Right lobe of liver (tissue), 6 donors: ENCODE results near the gene DHX57. TPM values are rescaled to one million over a fixed set of nuclear protein-coding genes. Genes with fewer than 3 reads are reported as not detected.
"Not testable (repeated sequence)": the region's sequence is repeated elsewhere in the genome, so short reads cannot be mapped to it uniquely, and the experiment has no call there.

Source experiments
- ATAC-seq, 4 donors: fragments of 200-7000 bp; cut with Tn5 transposase; one replicate each; pipeline ENCODE4 v1.9.1; 2020; ENCODE audit warnings: mild to moderate bottlenecking in 4 of 4, moderate library complexity in 4 of 4
- DNase-seq, 3 donors: peaks; one replicate each; pipeline ENCODE4 v3.0.0-alpha.2; 2020
- H3K27ac ChIP-seq, 3 donors: fragments of 200-600 bp; one replicate each; pipeline ENCODE4 v1.8.0; 2022
- H3K27me3 ChIP-seq, 2 donors: fragments of 200-600 bp; one replicate each; pipeline ENCODE4 v1.8.0; 2022
- H3K36me3 ChIP-seq, 4 donors: fragments of 200-600 bp; sonication (generic) in 1 of 4; one replicate each; pipeline versions ENCODE4 v1.5.1 to v1.8.0; 2017 to 2022; ENCODE audit warnings: control low read depth in 1 of 4
- H3K4me1 ChIP-seq, 4 donors: fragments of 200-600 bp; sonication (generic) in 1 of 4; one replicate each; pipeline versions ENCODE4 v1.5.1 to v1.8.0; 2017 to 2022; ENCODE audit warnings: control low read depth in 1 of 4
- H3K4me3 ChIP-seq, 3 donors: fragments of 200-600 bp; one replicate each; pipeline ENCODE4 v1.8.0; 2022
- H3K9me3 ChIP-seq, 4 donors: fragments of 200-600 bp; sonication (generic) in 1 of 4; one replicate each; pipeline versions ENCODE4 v1.5.1 to v1.8.0; 2017 to 2022; ENCODE audit warnings: control low read depth in 1 of 4
- POLR2A ChIP-seq: fragments of 450-650 bp; IDR thresholded peaks from one replicate; pipeline ENCODE4 v1.6.1; 2017; ENCODE audit warnings: antibody characterized with exemption, mild to moderate bottlenecking
- WGBS: methylation state at CpG from one replicate; pipeline ENCODE4 v1.1.6; 2018; ENCODE audit warnings: low coverage, low lambda C conversion rate; ENCODE audit not compliant: insufficient coverage; ENCODE audit errors: missing lambda C conversion rate; 5-methylcytosine and 5-hydroxymethylcytosine counted together
- intact Hi-C, 2 donors: fragments of 100-400 bp; cut with DNase I; formaldehyde crosslinking; loops; one replicate each; pipeline versions ENCODE4 v1.11.2 to v1.14.1; 2022
- total RNA-seq, 6 experiments: library from RNA; depleted of rRNA in 2 of 6; stranded (reverse); fragments of >200 nt in 2 of 6; fragmentation: NEBNext Ultra II Directional in 3 of 6; extraction: Animal tissue kit (Norgen Biotek cat#: 25700) in 3 of 6; gene quantifications; one replicate each; pipeline versions ENCODE4 v1.1.0 to v1.2.4, GENCODE V29; 2016 to 2023
- TF ChIP-seq, protein P1 (sequence below), 4 donors: fragments of 200-600 bp in 3 of 4; fragments of 450-650 bp in 1 of 4; IDR thresholded peaks; one replicate each; pipeline versions ENCODE4 v1.5.1 to v1.8.0; 2016 to 2022; ENCODE audit warnings: antibody characterized with exemption in 4 of 4, mild to moderate bottlenecking in 2 of 4
- donor health status: DM: no; HTN: yes; CAD: no.
- donor health status: DM: no; HTN: no; CAD: no.
- donor health status: DM: no; HTN: no; CAD: no.
- donor health status: DM: no; HTN: yes; CAD: no.
- donor health status: DM: no; HTN: yes; CAD: no.

Gene DHX57
- total RNA-seq, 6 experiments from 2014 or later, result 4.4 to 6.4 (median 4.9) TPM

DNA sequence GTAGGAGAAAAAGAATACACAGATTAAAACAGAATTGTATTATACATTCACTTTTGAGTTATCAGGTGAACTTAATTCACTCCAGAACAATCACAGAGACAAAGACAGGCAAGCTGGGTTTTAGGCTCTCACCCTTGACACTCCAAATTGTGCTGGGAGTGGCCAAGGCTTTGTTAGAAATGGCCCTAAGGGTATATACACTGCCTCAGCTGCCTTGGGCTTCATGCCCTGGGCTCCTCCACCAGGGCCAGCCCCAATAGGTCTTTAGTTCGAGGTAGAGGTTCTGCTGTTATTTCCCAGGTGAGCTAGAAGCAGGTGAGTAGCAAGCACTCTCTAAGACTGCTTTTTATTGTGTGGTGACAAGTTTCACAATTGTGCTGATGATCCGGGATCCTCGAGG is 77.8 kb downstream of the DHX57 start:
- Histone ChIP-seq H3K4me3 (no peak overlapping the region), H3K27ac (peak overlapping the region in 2 of 3 donors; percentile 58 to 66), H3K27me3 (no peaks in the 10 kb centered on the region), H3K4me1 (peaks cover 0 to 29% (median 11%) of the 10 kb centered on the region in 4 donors), H3K36me3 (no peaks in the 10 kb centered on the region), H3K9me3 (no peaks in the 10 kb centered on the region)
- intact Hi-C loops, result no loop called here
- ATAC-seq, result peak in 3 of 4 donors; percentile 10 to 31 (median 12)
- 38% methylated on average over 3 of the region's 3 CpGs for WGBS
- TF ChIP-seq POLR2A, result no peak
- TF ChIP-seq, protein P1, sequence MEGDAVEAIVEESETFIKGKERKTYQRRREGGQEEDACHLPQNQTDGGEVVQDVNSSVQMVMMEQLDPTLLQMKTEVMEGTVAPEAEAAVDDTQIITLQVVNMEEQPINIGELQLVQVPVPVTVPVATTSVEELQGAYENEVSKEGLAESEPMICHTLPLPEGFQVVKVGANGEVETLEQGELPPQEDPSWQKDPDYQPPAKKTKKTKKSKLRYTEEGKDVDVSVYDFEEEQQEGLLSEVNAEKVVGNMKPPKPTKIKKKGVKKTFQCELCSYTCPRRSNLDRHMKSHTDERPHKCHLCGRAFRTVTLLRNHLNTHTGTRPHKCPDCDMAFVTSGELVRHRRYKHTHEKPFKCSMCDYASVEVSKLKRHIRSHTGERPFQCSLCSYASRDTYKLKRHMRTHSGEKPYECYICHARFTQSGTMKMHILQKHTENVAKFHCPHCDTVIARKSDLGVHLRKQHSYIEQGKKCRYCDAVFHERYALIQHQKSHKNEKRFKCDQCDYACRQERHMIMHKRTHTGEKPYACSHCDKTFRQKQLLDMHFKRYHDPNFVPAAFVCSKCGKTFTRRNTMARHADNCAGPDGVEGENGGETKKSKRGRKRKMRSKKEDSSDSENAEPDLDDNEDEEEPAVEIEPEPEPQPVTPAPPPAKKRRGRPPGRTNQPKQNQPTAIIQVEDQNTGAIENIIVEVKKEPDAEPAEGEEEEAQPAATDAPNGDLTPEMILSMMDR (IDR thresholded peaks at IDR 0.05), result no peak
- DNase-seq, result no peak

DNA sequence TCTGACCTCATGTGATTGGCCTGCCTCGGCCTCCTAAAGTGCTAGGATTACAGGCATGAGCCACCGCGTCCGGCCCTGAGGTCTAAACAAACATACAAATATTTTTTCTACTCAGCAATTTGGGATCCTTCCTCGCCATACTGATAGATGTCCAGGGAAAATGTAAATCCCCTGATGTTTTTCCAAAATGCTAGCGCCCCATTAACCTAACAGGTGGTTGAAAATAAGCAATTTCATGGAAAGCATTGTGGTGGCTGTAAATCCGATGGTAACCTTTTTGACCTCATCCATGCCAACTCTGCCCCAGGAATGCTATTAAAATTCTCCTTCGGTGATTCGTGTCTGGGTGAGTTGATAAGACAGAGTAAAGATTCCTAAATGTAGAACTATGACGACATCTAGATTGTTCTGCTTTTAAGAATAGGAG is 78.5 kb downstream of the DHX57 start:
- Histone ChIP-seq H3K27me3 (no peaks in the 10 kb centered on the region), H3K4me3 (no peak overlapping the region), H3K9me3 (no peaks in the 10 kb centered on the region), H3K4me1 (peaks cover 0 to 30% (median 12%) of the 10 kb centered on the region in 4 donors), H3K27ac (peak overlapping the region in 1 of 3 donors; percentile 66), H3K36me3 (no peaks in the 10 kb centered on the region)
- ATAC-seq (no peak), DNase-seq (no peak)
- TF ChIP-seq, protein P1 (IDR thresholded peaks at IDR 0.05), result no peak
- no peak for TF ChIP-seq POLR2A
- WGBS, result 67% methylated on average over 10 of the region's 10 CpGs
- intact Hi-C loops, result no loop called here

DNA sequence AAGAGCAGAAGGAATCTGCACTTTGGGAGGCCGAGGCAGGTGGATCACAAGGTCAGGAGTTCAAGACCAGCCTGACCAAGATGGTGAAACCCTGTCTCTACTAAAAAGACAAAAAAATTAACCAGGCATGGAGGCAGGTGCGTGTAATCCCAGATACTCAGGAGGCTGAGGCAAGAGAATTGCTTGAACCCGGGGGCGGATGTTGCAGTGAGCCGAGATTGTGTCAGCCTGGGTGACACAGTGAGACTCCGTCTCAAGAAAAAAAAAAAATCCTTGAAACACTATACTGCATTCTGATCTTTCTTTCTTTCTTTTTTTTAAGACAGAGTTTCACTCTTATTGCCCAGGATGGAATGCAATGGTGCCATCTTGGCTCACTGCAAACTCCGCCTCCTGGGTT is 80.7 kb downstream of the DHX57 start:
- WGBS, result 45% methylated on average over 7 of the region's 7 CpGs
- DNase-seq, intact Hi-C loops, H3K27me3 ChIP-seq, H3K9me3 ChIP-seq, H3K4me3 ChIP-seq, ATAC-seq, H3K36me3 ChIP-seq: not testable (repeated sequence)
- Histone ChIP-seq H3K4me1 (peaks cover 0 to 32% (median 13%) of the 10 kb centered on the region in 4 donors), H3K27ac (peak overlapping the region; percentile 51 to 95 (median 89))

DNA sequence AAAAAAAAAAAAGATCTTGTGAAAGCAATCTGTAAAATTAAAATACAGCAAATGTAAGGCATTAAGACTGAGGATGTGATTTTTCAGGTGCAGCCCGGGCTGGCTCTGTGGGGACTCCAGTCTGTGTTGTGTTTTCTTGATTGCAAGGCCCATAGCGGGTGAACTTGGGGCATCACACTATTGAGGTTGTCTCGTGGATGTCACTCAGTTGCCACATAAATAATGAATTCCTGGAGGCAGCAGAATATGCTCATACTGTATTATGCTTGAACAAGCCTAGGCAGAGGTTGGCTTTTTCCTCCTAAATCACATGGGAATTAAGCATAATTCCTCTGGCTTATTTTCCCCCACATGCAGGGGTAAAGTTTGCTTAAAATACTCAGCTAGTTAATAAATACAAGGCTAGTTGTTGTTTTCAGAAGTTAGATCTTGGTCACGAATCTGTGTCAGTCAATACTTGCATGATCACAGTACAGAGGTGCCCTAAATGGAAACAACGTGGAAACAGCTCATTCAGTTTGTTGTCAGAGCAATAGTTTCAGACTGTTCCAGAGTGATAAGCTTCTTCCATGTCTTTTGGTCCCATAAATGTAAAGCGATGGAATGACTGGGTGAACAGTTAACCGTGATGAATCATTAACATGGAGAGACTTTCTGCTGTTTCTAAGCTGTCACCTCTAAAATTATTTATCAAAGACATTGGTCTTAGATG is 81.3 kb downstream of the DHX57 start:
- Histone ChIP-seq H3K4me3 (no peak overlapping the region), H3K36me3 (no peaks in the 10 kb centered on the region), H3K27ac (peak overlapping the region; percentile 51 to 95 (median 89)), H3K9me3 (no peaks in the 10 kb centered on the region), H3K4me1 (peaks cover 0 to 34% (median 14%) of the 10 kb centered on the region in 4 donors), H3K27me3 (no peaks in the 10 kb centered on the region)
- WGBS, result 21% methylated on average over 7 of the region's 7 CpGs
- ATAC-seq, result peak; percentile 79 to 91 (median 82)
- DNase-seq, result peak in 1 of 3 donors; percentile 53
- TF ChIP-seq POLR2A, result no peak
- TF ChIP-seq, protein P1 (IDR thresholded peaks at IDR 0.05), result no peak
- intact Hi-C loops, result no loop called here

DNA sequence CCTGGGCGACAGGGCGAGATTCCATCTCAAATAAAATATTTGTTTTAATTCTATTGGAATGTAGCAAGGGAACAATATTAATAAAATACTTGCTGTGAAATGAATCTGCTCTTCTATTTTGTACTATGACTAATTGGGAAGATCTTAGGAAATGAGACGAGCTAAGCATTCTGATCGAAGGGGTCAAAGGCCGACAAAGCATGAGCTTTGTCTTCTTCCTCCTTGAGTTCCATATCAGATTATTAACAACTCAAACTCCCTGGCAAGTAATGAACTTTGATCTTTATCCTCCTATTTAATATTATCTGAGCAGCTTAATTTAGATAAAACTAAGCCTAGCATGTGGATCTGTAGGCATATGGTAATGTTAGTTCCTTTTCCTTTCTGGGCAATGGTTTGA is 82.2 kb downstream of the DHX57 start:
- Histone ChIP-seq H3K4me3 (no peak overlapping the region), H3K9me3 (no peaks in the 10 kb centered on the region), H3K4me1 (peaks cover 0 to 34% (median 14%) of the 10 kb centered on the region in 4 donors), H3K27me3 (no peaks in the 10 kb centered on the region), H3K36me3 (no peaks in the 10 kb centered on the region), H3K27ac (peak overlapping the region; percentile 20 to 95 (median 89))
- DNase-seq, result no peak
- WGBS, result 31% methylated on average over 5 of the region's 5 CpGs
- intact Hi-C loops, result no loop called here
- TF ChIP-seq, protein P1 (IDR thresholded peaks at IDR 0.05), result no peak
- peak in 3 of 4 donors; percentile 32 to 48 (median 45) for ATAC-seq
